Left lung (tissue), 10 donors: Measurements from ENCODE around the gene KRT6A. TPM values are rescaled to one million over a fixed set of nuclear protein-coding genes. Genes with fewer than 3 reads are reported as not detected.

Experiments
- ATAC-seq: fragments of 200-7000 bp; cut with Tn5 transposase; one replicate; pipeline ENCODE4 v1.9.1; 2020; ENCODE audit warnings: moderate library complexity
- DNase-seq, 4 donors: peaks; one replicate each; pipeline ENCODE4 v3.0.0-alpha.2; 2013 to 2020
- H3K27ac ChIP-seq, 2 donors: fragments of 200-600 bp; sonication (generic) in 1 of 2; one replicate each; pipeline versions ENCODE4 v1.5.0 to v1.8.0; 2020 to 2021
- H3K27me3 ChIP-seq, 2 donors: fragments of 200-600 bp; sonication (generic) in 1 of 2; one replicate each; pipeline versions ENCODE4 v1.5.0 to v1.8.0; 2020 to 2021
- H3K36me3 ChIP-seq, 2 donors: fragments of 200-600 bp; sonication (generic) in 1 of 2; one replicate each; pipeline versions ENCODE4 v1.5.0 to v1.8.0; 2020 to 2021
- H3K4me1 ChIP-seq, 2 donors: fragments of 200-600 bp; one replicate each; pipeline ENCODE4 v1.8.0; 2021
- H3K4me3 ChIP-seq, 2 donors: fragments of 200-600 bp; sonication (generic) in 1 of 2; one replicate each; pipeline versions ENCODE4 v1.5.0 to v1.8.0; 2020 to 2021; ENCODE audit warnings: mild to moderate bottlenecking in 1 of 2
- H3K9me3 ChIP-seq, 2 donors: fragments of 200-600 bp; sonication (generic) in 1 of 2; one replicate each; pipeline versions ENCODE4 v1.5.0 to v1.8.0; 2020 to 2021
- CTCF ChIP-seq, 2 donors: fragments of 200-600 bp; sonication (generic) in 1 of 2; IDR thresholded peaks; one replicate each; pipeline versions ENCODE4 v1.5.0 to v1.8.0; 2021; ENCODE audit warnings: antibody characterized with exemption in 2 of 2
- intact Hi-C, 2 donors: fragments of 100-400 bp; cut with DNase I; formaldehyde crosslinking; loops; one replicate each; pipeline versions ENCODE4 v1.11.2 to v1.14.2; 2022
- polyA plus RNA-seq, 6 donors: library from polyadenylated mRNA; unstranded; fragments of 120-200 nt; gene quantifications; one replicate each; pipeline ENCODE4 v1.2.1, GENCODE V29; 2013; ENCODE audit not compliant: insufficient read length in 6 of 6
- total RNA-seq, 2 donors: library from RNA; stranded (reverse); fragmentation: NEBNext Ultra II Directional; extraction: Animal tissue kit (Norgen Biotek cat#: 25700); gene quantifications; one replicate each; pipeline ENCODE4 v1.2.1, GENCODE V29; 2021
- donor health status: DM: no; HTN: yes; CAD: no.
- donor health status: DM: no; HTN: no; CAD: no.

Gene KRT6A
- total and polyA plus RNA-seq, 8 donors: 24.4 to 32.0 TPM; not detected in 6

- intact Hi-C loops: no loop called here
- DNase-seq (no peak), ATAC-seq (no peak)
- Histone ChIP-seq H3K27me3 (peaks cover 0 to 17% of the 10 kb centered on the region in 2 donors), H3K4me1 (no peaks in the 10 kb centered on the region), H3K36me3 (no peaks in the 10 kb centered on the region), H3K27ac (no peak overlapping the region), H3K4me3 (no peak overlapping the region), H3K9me3 (peaks cover 0 to 6% of the 10 kb centered on the region in 2 donors)
- TF ChIP-seq CTCF (IDR thresholded peaks at IDR 0.05): no peak
Observed at GRCh38 chr12:52515319-52515646, 22.2 kb upstream of the KRT6A start.

- H3K4me3 ChIP-seq: no peak overlapping the region
- no peaks in the 10 kb centered on the region for H3K36me3 ChIP-seq
- ATAC-seq: no peak
- intact Hi-C loops: no loop called here
- DNase-seq: no peak
- peaks cover 0 to 6% of the 10 kb centered on the region in 2 donors for H3K9me3 ChIP-seq
- no peak overlapping the region for H3K27ac ChIP-seq
- H3K4me1 ChIP-seq: no peaks in the 10 kb centered on the region
- H3K27me3 ChIP-seq: peaks cover 0 to 13% of the 10 kb centered on the region in 2 donors
- no peak for TF ChIP-seq CTCF (IDR thresholded peaks at IDR 0.05)
Observed at GRCh38 chr12:52514471-52515318, 21.6 kb upstream of the KRT6A start.

- intact Hi-C loops: no loop called here
- no peak for DNase-seq
- no peaks in the 10 kb centered on the region for H3K36me3 ChIP-seq
- no peak overlapping the region for H3K27ac ChIP-seq
- H3K27me3 ChIP-seq: peaks cover 0 to 16% of the 10 kb centered on the region in 2 donors
- H3K4me3 ChIP-seq: no peak overlapping the region
- H3K4me1 ChIP-seq: no peaks in the 10 kb centered on the region
- TF ChIP-seq CTCF (IDR thresholded peaks at IDR 0.05): no peak
- ATAC-seq: no peak
- H3K9me3 ChIP-seq: peaks cover 0 to 6% of the 10 kb centered on the region in 2 donors
Observed at GRCh38 chr12:52513736-52514135, 20.7 kb upstream of the KRT6A start.

GRCh38 chr12:52508211-52508610, 15.2 kb upstream of the KRT6A start:
- peaks cover 0 to 54% of the 10 kb centered on the region in 2 donors for H3K27me3 ChIP-seq
- no peak for ATAC-seq
- no peak for DNase-seq
- intact Hi-C loops: no loop called here
- H3K4me1 ChIP-seq: no peaks in the 10 kb centered on the region
- no peak overlapping the region for H3K4me3 ChIP-seq
- H3K27ac ChIP-seq: no peak overlapping the region
- no peak for TF ChIP-seq CTCF (IDR thresholded peaks at IDR 0.05)
- H3K9me3 ChIP-seq: peaks cover 0 to 6% of the 10 kb centered on the region in 2 donors
- H3K36me3 ChIP-seq: no peaks in the 10 kb centered on the region

- DNase-seq: peak in 2 of 4 donors; percentile 7 to 38
Observed at GRCh38 chr12:52506858-52507715, 14.0 kb upstream of the KRT6A start.

More at GRCh38 chr12:52506858-52507715, 14.0 kb upstream of the KRT6A start:
- no peaks in the 10 kb centered on the region for H3K36me3 ChIP-seq
- intact Hi-C loops: no loop called here
- peak; percentile 31 to 54 for TF ChIP-seq CTCF (IDR thresholded peaks at IDR 0.05)
- H3K4me3 ChIP-seq: no peak overlapping the region
- H3K27me3 ChIP-seq: peaks cover 0 to 49% of the 10 kb centered on the region in 2 donors
- H3K27ac ChIP-seq: no peak overlapping the region
- peaks cover 0 to 6% of the 10 kb centered on the region in 2 donors for H3K9me3 ChIP-seq
- H3K4me1 ChIP-seq: no peaks in the 10 kb centered on the region
- ATAC-seq: peak; percentile 91
